Panc1 (cell line): ENCODE measurements around the gene SCN8A. TPM values are rescaled to one million over a fixed set of nuclear protein-coding genes. Genes with fewer than 3 reads are reported as not detected.

Source experiments
- ATAC-seq: fragments of 200-7000 bp; cut with Tn5 transposase; 2 replicates; pipeline ENCODE4 v1.9.1; 2020; ENCODE audit warnings: mild to moderate bottlenecking, moderate library complexity
- BruUV-seq: library from RNA; stranded (reverse); fragments of 400-500 nt; replicated peaks from 2 replicates; lab custom pipeline; 2021; lab: Mats Ljungman, UMichigan
- CTCF ChIA-PET: fragments of 300-600 bp; sonication (Branson Sonifier 250); formaldehyde crosslinking; loops from one replicate; lab custom pipeline; 2022; ENCODE audit warnings: antibody characterized with exemption; lab: Charles Lee
- POLR2A ChIA-PET: fragments of 300-600 bp; sonication (Branson Sonifier 250); formaldehyde crosslinking; loops from one replicate; lab custom pipeline; 2022; ENCODE audit warnings: antibody characterized with exemption; lab: Charles Lee
- DNase-seq: peaks from one replicate; pipeline ENCODE4 v3.0.0-alpha.2; 2010; ENCODE audit warnings: low read depth, low spot score
- H3K27ac ChIP-seq: 2 replicates; pipeline ENCODE4 v1.5.1; 2011; ENCODE audit warnings: mild to moderate bottlenecking, low read length, inconsistent platforms
- H3K27me3 ChIP-seq: fragments of 200-500 bp; sonication (Bioruptor generic); 2 replicates; pipeline ENCODE4 v1.6.0; 2014; ENCODE audit warnings: low read length, inconsistent platforms; ENCODE audit not compliant: control insufficient read depth, insufficient read depth
- H3K36me3 ChIP-seq: fragments of 200-500 bp; sonication (Bioruptor generic); 2 replicates; pipeline ENCODE4 v1.5.1; 2014; ENCODE audit warnings: inconsistent platforms, mild to moderate bottlenecking, low read length, moderate library complexity; ENCODE audit not compliant: control insufficient read depth, insufficient read depth
- H3K4me1 ChIP-seq: 2 replicates; pipeline ENCODE4 v1.5.1; 2011; ENCODE audit warnings: inconsistent platforms, mild to moderate bottlenecking, low read length, moderate library complexity; ENCODE audit not compliant: control insufficient read depth, insufficient read depth
- H3K4me3 ChIP-seq, 2 experiments: 2 replicates each; pipeline ENCODE4 v1.5.1; 2011 to 2012; ENCODE audit warnings: low read depth in 2 of 2, low read length in 2 of 2, mild to moderate bottlenecking in 2 of 2, inconsistent platforms in 1 of 2, moderate library complexity in 1 of 2
- H3K9me3 ChIP-seq: fragments of 200-500 bp; sonication (Bioruptor generic); 2 replicates; pipeline ENCODE4 v1.5.1; 2014; ENCODE audit warnings: low read depth, mild to moderate bottlenecking, inconsistent platforms, low read length, moderate library complexity; ENCODE audit not compliant: control insufficient read depth, insufficient read depth
- CTCF ChIP-seq: fragments of 450-650 bp; IDR thresholded peaks from 2 replicates; pipeline ENCODE4 v1.5.1; 2017; ENCODE audit warnings: mild to moderate bottlenecking
- POLR2AphosphoS5 ChIP-seq: IDR thresholded peaks from 2 replicates; pipeline ENCODE4 v1.6.1; 2012; ENCODE audit warnings: mild to moderate bottlenecking, low read depth, low read length, moderate library complexity
- REST ChIP-seq, 2 experiments: IDR thresholded peaks; 2 replicates each; pipeline ENCODE4 v1.6.1; 2011 to 2012; ENCODE audit warnings: low read depth in 2 of 2, control low read depth in 1 of 2, low read length in 1 of 2, mild to moderate bottlenecking in 1 of 2, moderate library complexity in 1 of 2; ENCODE audit not compliant: insufficient read depth in 1 of 2
- SIN3A ChIP-seq: IDR thresholded peaks from 2 replicates; pipeline ENCODE4 v1.6.1; 2012; ENCODE audit warnings: low read depth, mild to moderate bottlenecking, low read length, moderate library complexity, borderline replicate concordance; ENCODE audit not compliant: insufficient read depth
- TCF7L2 ChIP-seq: IDR thresholded peaks from 2 replicates; pipeline ENCODE4 v1.6.1; 2011; ENCODE audit warnings: mild to moderate bottlenecking, low read depth, low read length, inconsistent platforms
- in situ Hi-C: cut with HindIII; loops from 2 replicates; pipeline ENCODE4 v1.10.0; 2016; ENCODE audit warnings: low sequenced_read_pairs, low pct_unique_long_range_greater_than_20kb
- intact Hi-C: fragments of 100-400 bp; cut with micrococcal nuclease; formaldehyde crosslinking; loops from one replicate; pipeline ENCODE4 v1.10.0; 2022; ENCODE audit not compliant: unreplicated experiment
- total RNA-seq: library from RNA; stranded (reverse); gene quantifications from one replicate; pipeline ENCODE4 v1.2.1, GENCODE V29; 2021; ENCODE audit not compliant: unreplicated experiment

Gene SCN8A
- total RNA-seq, 1 experiment from 2014 or later, result 8.6 TPM

- no peak for DNase-seq
- H3K4me1 ChIP-seq, result no peaks in the 10 kb centered on the region
- in situ Hi-C loops, result no loop called here
- TF ChIP-seq TCF7L2 (no peak), CTCF (no peak), POLR2AphosphoS5 (no peak), SIN3A (no peak), REST (IDR thresholded peaks at IDR 0.05; ENCODE audit: insufficient read depth in 1 of 2, low read depth in 2 of 2, low read length in 1 of 2) (no peak)
- H3K4me3 ChIP-seq, result no peak overlapping the region
- no TSS peak for BruUV-seq
- no peak for ATAC-seq
- H3K36me3 ChIP-seq, result no peaks in the 10 kb centered on the region
- no peak overlapping the region for H3K27ac ChIP-seq
- H3K9me3 ChIP-seq, result no peaks in the 10 kb centered on the region
- CTCF ChIA-PET, result no interaction called here
- H3K27me3 ChIP-seq, result no peaks in the 10 kb centered on the region
- POLR2A ChIA-PET, result no interaction called here
- intact Hi-C loops, result no loop called here
These were observed 182.3 kb downstream of the SCN8A start for GRCh38 chr12:51773145-51773869.

DNA sequence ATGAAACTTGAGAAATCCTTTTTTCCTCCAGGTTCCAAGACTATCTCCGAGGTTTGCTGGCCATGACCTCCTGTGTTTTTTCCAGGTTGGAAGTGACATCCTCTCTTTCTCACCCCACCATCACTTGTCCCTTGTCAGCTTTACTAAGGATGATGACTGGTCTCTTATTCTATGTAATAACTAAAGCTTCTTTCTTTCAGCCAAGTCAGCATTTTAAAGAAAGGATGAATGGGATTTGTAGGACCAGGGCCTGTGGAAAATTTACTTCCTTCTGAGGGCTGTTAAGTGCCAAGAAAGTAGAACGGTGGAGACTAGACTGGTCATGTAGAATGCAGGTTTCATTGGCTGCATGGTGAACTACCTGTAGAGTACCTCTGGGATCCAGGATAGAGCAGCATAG lies 183.9 kb downstream of the SCN8A start:
- DNase-seq (no peak), ATAC-seq (no peak)
- in situ Hi-C loops (no loop called here), intact Hi-C loops (no loop called here)
- Histone ChIP-seq H3K4me1 (no peaks in the 10 kb centered on the region), H3K4me3 (no peak overlapping the region), H3K36me3 (no peaks in the 10 kb centered on the region), H3K27me3 (no peaks in the 10 kb centered on the region), H3K9me3 (no peaks in the 10 kb centered on the region), H3K27ac (no peak overlapping the region)
- no TSS peak for BruUV-seq
- no peak for TF ChIP-seq TCF7L2
- TF ChIP-seq CTCF, result no peak
- TF ChIP-seq REST (IDR thresholded peaks at IDR 0.05; ENCODE audit: insufficient read depth in 1 of 2, low read depth in 2 of 2, low read length in 1 of 2), result no peak
- TF ChIP-seq POLR2AphosphoS5, result no peak
- TF ChIP-seq SIN3A, result no peak
- ChIA-PET POLR2A (no interaction called here), CTCF (interaction anchor here (0.6 kb wide), 1 partner anchor 18 kb away, joined by 9 read pairs; no protein-coding TSS in a partner anchor)
